GM04503 (cell line): ENCODE results near the gene SLC4A8.
"Not testable (repeated sequence)": the region's sequence is repeated elsewhere in the genome, so short reads cannot be mapped to it uniquely, and the experiment has no call there.

Experiments
- DNase-seq: peaks from one replicate; pipeline ENCODE4 v3.0.0-alpha.2; 2012; ENCODE audit warnings: low read depth

Gene SLC4A8

GRCh38 chr12:51429700-51430099 is 5.1 kb downstream of the SLC4A8 start:
- no peak for DNase-seq

GRCh38 chr12:51430196-51430895 is 5.7 kb downstream of the SLC4A8 start:
- no peak for DNase-seq

- DNase-seq, result no peak
Observed at GRCh38 chr12:51432921-51433320, 8.3 kb downstream of the SLC4A8 start.

DNA sequence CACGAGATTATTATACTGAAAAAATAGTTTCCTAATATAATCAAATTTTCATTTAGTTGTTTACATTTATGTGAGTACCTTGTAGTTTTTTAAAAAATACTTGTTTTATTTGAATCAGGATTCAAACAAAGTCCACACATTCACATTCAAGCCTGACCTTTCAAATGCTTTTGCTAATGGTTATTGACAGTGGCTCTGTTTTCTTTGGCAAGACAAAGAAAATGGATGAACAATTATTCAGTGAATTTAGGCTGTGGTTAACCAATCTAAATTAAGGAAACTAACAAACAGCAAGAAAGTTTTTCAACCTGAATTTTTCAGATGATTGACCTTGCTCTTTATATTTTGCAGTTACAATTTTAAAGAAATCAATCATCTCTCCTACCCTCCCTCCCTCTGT is 9.7 kb downstream of the SLC4A8 start:
- no peak for DNase-seq

- no peak for DNase-seq
Observed at GRCh38 chr12:51437431-51437830, 12.8 kb downstream of the SLC4A8 start.

DNA sequence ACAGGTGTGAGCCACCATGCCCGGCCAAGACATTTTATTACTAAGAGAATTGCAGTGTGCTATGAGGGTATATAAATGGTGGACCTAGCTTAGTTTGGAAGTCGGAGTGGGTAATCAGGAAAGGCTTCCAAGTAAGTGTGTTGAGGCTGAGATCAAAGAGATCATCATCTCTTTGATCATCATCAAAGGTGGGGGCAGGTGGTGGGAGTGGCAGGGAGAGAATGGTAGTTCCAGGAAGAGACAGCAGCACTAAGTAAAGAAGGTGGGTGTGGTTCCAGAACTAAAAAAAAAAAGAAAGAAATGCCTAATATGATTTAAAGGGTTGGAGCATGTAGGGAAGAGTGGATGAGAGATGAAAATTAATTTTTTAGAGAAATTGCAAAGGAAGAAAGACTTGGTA is 14.7 kb downstream of the SLC4A8 start:
- no peak for DNase-seq

DNA sequence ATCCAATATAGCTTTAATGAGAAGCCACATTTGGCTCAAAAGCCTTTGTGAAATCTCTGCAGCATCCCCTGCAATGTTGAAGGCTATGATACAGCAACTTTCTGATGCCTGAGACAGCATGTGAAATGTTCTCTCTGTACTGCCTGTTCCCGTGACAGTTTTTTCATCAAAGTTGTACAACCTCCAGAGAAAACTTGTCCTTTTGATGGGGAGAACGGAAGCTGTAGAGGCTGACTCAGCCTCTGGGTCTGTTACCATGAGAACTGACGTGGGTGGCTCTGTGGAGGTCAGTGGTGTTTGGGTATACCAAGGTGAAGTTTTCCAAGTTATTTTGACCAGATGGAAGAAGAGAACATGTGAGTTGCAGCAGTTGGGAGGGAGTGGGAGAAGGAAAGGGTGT is 17.0 kb downstream of the SLC4A8 start:
- peak; percentile 44 for DNase-seq

GRCh38 chr12:51442324-51442723 is 17.7 kb downstream of the SLC4A8 start:
- no peak for DNase-seq

GRCh38 chr12:51443573-51443972 is 18.9 kb downstream of the SLC4A8 start:
- no peak for DNase-seq

- no peak for DNase-seq
Observed at GRCh38 chr12:51448618-51449256, 24.1 kb downstream of the SLC4A8 start.

- DNase-seq, result no peak
Observed at GRCh38 chr12:51449580-51450246, 25.1 kb downstream of the SLC4A8 start.

- DNase-seq, result no peak
Observed at GRCh38 chr12:51450333-51450732, 25.7 kb downstream of the SLC4A8 start.

- no peak for DNase-seq
Observed at GRCh38 chr12:51450806-51451205, 26.2 kb downstream of the SLC4A8 start.

DNA sequence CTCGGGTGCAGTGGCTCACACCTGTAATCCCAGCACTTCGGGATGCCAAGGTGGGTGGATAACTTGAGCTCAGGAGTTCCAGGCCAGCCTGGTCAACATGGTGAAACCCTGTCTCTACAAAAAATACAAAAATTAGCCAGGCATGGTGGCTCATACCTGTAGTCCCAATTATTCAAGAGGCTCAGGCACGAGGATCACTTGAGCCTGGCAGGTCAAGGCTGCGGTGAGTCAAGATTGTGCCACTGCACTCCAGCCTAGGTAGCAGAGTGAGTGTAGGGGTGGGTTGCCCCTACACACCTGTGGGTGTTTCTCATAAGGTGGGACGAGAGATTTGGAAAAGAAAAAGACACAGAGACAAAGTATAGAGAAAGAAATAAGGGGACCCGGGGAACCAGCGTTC is 29.4 kb downstream of the SLC4A8 start:
- DNase-seq, result not testable (repeated sequence)

- DNase-seq, result not testable (repeated sequence)
Observed at GRCh38 chr12:51455050-51455449, 30.4 kb downstream of the SLC4A8 start.

DNA sequence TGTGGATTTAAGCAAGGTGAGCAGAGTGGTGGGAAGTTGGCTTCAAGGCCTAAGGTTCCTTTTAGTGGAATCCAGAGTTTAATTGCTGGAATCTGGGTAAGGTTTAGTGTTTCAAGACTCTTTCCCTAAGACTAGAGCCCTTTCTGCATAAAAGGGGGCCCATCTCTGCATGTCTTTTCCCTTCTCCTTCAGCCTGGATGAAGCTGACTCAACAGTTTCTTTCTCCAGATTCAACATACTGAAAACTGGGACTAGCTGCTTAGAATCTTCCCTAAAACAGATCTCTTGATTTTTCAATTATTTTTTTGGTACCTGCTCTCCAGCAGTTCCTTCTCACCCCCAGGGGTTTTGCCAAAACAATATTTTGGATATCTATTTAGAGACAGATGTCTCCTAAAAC is 34.0 kb downstream of the SLC4A8 start:
- DNase-seq, result no peak

GRCh38 chr12:51460519-51460918 is 35.9 kb downstream of the SLC4A8 start:
- no peak for DNase-seq

DNA sequence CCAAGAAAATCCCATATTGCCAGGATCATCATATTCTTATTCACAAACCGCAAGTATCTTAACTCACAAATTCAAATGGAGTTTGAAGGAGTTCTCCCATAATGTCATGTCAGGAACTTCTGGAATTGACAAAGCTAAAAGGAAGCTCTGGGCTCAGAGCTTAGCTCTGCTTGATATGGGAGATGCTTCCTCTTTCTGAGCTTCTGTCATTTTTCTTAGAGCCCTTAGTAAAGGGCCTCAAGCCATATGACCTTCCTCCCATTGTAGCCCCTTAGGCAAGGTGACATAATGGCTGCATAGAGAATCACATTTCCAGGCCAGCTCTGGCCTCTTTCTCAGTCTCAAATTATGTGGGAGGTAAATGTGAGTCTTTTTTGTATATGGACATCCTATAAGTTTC is 40.9 kb downstream of the SLC4A8 start:
- DNase-seq, result no peak

DNA sequence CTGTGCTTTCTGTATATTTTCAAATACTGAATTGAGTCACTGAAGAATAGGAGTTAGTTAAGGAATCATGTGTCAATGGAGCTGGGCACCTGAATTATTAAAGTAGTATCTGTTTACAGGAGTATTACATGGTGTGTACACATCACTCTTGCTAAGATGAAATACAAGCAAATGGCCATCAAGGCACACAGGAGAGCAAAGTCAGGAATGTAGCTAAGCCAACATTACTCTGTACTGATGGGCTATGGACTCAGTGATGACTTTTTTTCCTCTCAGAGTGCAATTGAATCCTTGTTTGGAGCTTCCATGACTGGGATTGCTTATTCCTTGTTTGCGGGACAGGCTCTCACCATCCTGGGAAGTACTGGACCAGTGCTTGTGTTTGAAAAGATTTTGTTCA is 45.5 kb downstream of the SLC4A8 start:
- DNase-seq, result no peak

DNA sequence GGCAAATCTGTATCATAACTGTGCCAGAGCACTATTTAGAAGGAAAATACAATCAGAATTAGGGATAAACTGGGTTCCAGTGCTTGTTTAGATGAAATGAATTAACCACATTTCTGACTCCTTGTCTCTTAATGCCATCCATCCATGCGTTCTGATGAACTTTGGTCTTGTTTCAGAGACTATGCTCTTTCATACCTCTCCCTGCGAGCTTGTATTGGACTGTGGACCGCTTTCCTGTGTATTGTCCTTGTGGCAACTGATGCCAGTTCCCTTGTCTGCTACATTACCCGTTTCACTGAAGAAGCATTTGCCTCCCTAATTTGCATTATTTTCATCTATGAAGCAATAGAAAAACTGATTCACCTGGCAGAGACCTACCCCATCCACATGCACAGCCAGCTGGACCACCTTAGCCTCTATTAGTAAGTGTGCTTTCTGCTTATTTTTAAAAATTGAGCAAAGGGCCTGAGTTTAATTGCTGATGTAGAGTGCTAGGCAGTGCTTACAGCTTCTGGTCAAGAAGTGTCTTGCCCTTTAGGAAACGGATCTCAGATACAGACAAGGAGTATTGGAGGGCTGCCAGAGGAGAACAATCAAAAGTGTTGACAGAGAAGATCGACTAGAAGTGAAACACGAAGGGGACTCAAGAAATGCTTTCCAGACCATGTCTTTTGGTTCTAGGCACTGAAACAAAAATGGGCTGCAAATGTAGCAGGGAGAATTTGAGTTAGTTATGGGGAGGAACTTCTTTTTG is 46.7 kb downstream of the SLC4A8 start:
- DNase-seq, result no peak

DNA sequence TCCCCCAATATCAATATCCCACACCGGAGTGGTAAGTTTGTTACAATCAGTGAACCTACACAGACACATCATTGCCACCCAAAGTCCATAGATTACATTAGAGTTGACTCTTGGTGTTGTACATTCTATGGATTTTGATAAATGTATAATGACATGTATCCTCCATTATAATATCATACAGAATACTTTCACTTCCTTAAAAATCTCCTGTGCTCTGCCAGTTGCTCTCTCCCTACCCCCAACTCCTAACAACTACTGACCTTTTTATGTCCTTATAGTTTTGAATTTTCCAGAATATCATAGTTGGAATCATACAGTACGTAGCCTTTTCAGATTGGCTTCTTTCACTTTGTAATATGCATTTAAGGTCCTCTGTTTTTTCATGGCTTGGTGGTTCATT is 48.4 kb downstream of the SLC4A8 start:
- no peak for DNase-seq

DNA sequence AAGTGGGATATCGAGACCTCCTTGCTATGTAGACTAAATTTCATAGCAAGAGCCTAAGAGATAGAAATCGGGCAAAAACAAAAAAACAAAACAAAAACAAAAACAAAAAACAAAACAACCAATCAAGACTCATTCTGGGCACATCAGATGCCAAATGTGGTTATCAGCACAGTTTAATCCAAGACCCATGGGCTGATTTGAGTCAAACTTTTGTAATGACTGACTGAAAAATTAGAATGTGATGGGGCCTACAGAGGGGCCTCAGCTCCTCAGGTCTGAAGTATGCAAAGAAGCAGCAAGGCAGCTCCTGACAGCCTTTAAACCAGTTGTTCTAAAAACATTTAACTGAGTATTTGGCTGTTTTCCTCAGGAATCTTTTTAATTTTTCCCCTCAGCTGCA is 49.3 kb downstream of the SLC4A8 start:
- no peak for DNase-seq

GRCh38 chr12:51475543-51475942 is 50.9 kb downstream of the SLC4A8 start:
- no peak for DNase-seq
